Activated CD8-positive, alpha-beta memory T cell treated with anti-CD3 and anti-CD28 coated beads for 4 hours (primary cell): ENCODE results near the gene RASGRP4.
"Not testable (repeated sequence)": the region's sequence is repeated elsewhere in the genome, so short reads cannot be mapped to it uniquely, and the experiment has no call there.

Source experiments
- DNase-seq, 2 donors: peaks; one replicate each; pipeline ENCODE4 v3.0.0-alpha.2; 2020; ENCODE audit warnings: low read depth in 2 of 2

The RASGRP4 gene

GRCh38 chr19:38445362-38445761 lies 19.3 kb upstream of the RASGRP4 start:
- DNase-seq: no peak

GRCh38 chr19:38444026-38444425 lies 18.0 kb upstream of the RASGRP4 start:
- DNase-seq: no peak

- DNase-seq: no peak
These were observed 17.5 kb upstream of the RASGRP4 start for GRCh38 chr19:38443458-38443999.

GRCh38 chr19:38442736-38443135 lies 16.7 kb upstream of the RASGRP4 start:
- no peak for DNase-seq

- DNase-seq: no peak
These were observed 15.8 kb upstream of the RASGRP4 start for GRCh38 chr19:38441657-38442348.

GRCh38 chr19:38440592-38440991 lies 14.6 kb upstream of the RASGRP4 start:
- DNase-seq: no peak

- DNase-seq: no peak
These were observed 11.9 kb upstream of the RASGRP4 start for GRCh38 chr19:38437917-38438316.

- no peak for DNase-seq
These were observed 11.3 kb upstream of the RASGRP4 start for GRCh38 chr19:38437295-38437694.

GRCh38 chr19:38434549-38435051 lies 8.6 kb upstream of the RASGRP4 start:
- DNase-seq: no peak

- no peak for DNase-seq
These were observed 7.3 kb upstream of the RASGRP4 start, which contains the start of gene RYR1 for GRCh38 chr19:38433268-38433733. Gene RYR1, plus strand, starts transcription at chr19:38433691. Its CDS starts 139 bp downstream, at chr19:38433830.

- DNase-seq: no peak
These were observed 4.9 kb upstream of the RASGRP4 start for GRCh38 chr19:38430931-38431330.

GRCh38 chr19:38429811-38430156 lies 3.8 kb upstream of the RASGRP4 start:
- no peak for DNase-seq

- DNase-seq: no peak
These were observed 3.2 kb upstream of the RASGRP4 start for GRCh38 chr19:38429055-38429810.

- DNase-seq: not testable (repeated sequence)
These were observed 1.1 kb upstream of the RASGRP4 start for GRCh38 chr19:38427035-38427677.

- DNase-seq: no peak
These were observed 703 bp downstream of the RASGRP4 start for GRCh38 chr19:38425222-38425809.

GRCh38 chr19:38424272-38424671 lies 1.7 kb downstream of the RASGRP4 start:
- DNase-seq: no peak

- no peak for DNase-seq
These were observed 3.6 kb downstream of the RASGRP4 start for GRCh38 chr19:38422438-38422837.

GRCh38 chr19:38421856-38422255 lies 4.2 kb downstream of the RASGRP4 start:
- no peak for DNase-seq

GRCh38 chr19:38420935-38421334 lies 5.1 kb downstream of the RASGRP4 start:
- no peak for DNase-seq

GRCh38 chr19:38417544-38418506 lies 8.2 kb downstream of the RASGRP4 start:
- DNase-seq: no peak

GRCh38 chr19:38417146-38417543 lies 8.9 kb downstream of the RASGRP4 start:
- no peak for DNase-seq
